Measurements from ENCODE around the gene IQCM. TPM values are rescaled to one million over a fixed set of nuclear protein-coding genes. Genes with fewer than 3 reads are reported as not detected.
A peak's percentile ranks its signal among the peaks of the same experiment; 100 is the strongest.

IQCM gene
- polyA plus RNA-seq, 1 donor (not counting 4 experiments of a cell fraction or from before 2014, with no cell fraction given) = not detected

- no peaks in the 10 kb centered on the region for H3K9me3 ChIP-seq (ENCODE audit: control insufficient read depth, low read depth, low read length)
- no peaks in the 10 kb centered on the region for H3K27me3 ChIP-seq (ENCODE audit: control insufficient read depth, extremely low read depth, insufficient read depth, low read length)
- H3K79me2 ChIP-seq (ENCODE audit: control insufficient read depth, insufficient read depth, low read length) = no peaks in the 10 kb centered on the region
- no peak overlapping the region for H2AFZ ChIP-seq (ENCODE audit: control insufficient read depth, low read length)
- no peaks in the 10 kb centered on the region for H3K9me1 ChIP-seq (ENCODE audit: control insufficient read depth, extremely low read depth, insufficient read depth, low read length)
- H3K36me3 ChIP-seq (ENCODE audit: control insufficient read depth in 2 of 2, extremely low read depth in 1 of 2, insufficient read depth in 2 of 2, low read length in 2 of 2) = no peaks in the 10 kb centered on the region
- no peak overlapping the region for H3K27ac ChIP-seq (ENCODE audit: control insufficient read depth, insufficient read depth, low read length)
- no peak for TF ChIP-seq CTCF (optimal IDR thresholded peaks at IDR 0.05 in 1 of 3, IDR thresholded peaks at IDR 0.05 in 1 of 3, conservative IDR thresholded peaks at IDR 0.05 in 1 of 3; ENCODE audit: extremely low read depth in 1 of 3, insufficient read depth in 2 of 3, low read length in 3 of 3)
- TF ChIP-seq EZH2 (IDR thresholded peaks at IDR 0.05; ENCODE audit: low read length) = no peak
- H4K20me1 ChIP-seq (ENCODE audit: control insufficient read depth, extremely low read depth, insufficient read depth, low read length) = no peaks in the 10 kb centered on the region
- DNase-seq (ENCODE audit: low read depth, low spot score) = no peak
- no peak overlapping the region for H3K4me3 ChIP-seq (ENCODE audit: control insufficient read depth in 2 of 3, extremely low read depth in 1 of 3, insufficient read depth in 2 of 3, low read depth in 1 of 3, low read length in 3 of 3)
- peaks cover 15% of the 10 kb centered on the region for H3K4me1 ChIP-seq (ENCODE audit: control insufficient read depth, extremely low read depth, insufficient read depth, low read length)
- H3K9ac ChIP-seq (ENCODE audit: control insufficient read depth, extremely low read depth, insufficient read depth, low read length) = no peak overlapping the region
- no peak for FAIRE-seq
- no peak overlapping the region for H3K4me2 ChIP-seq (ENCODE audit: control insufficient read depth, extremely low read depth, insufficient read depth, low read depth, low read length)
- dilution Hi-C loops (cut with MboI; ENCODE audit: extremely low pct_ligation_motif_present, low sequenced_read_pairs) = no loop called here
Observed at GRCh38 chr4:149784018-149784417, 31.6 kb downstream of the IQCM start.

- Histone ChIP-seq H3K9me1 (ENCODE audit: control insufficient read depth, extremely low read depth, insufficient read depth, low read length) (no peaks in the 10 kb centered on the region), H3K4me2 (ENCODE audit: control insufficient read depth, extremely low read depth, insufficient read depth, low read depth, low read length) (peak overlapping the region; percentile 23), H3K36me3 (ENCODE audit: control insufficient read depth in 2 of 2, extremely low read depth in 1 of 2, insufficient read depth in 2 of 2, low read length in 2 of 2) (no peaks in the 10 kb centered on the region), H2AFZ (ENCODE audit: control insufficient read depth, low read length) (peak overlapping the region; percentile 5), H3K4me3 (ENCODE audit: control insufficient read depth in 2 of 3, extremely low read depth in 1 of 3, insufficient read depth in 2 of 3, low read depth in 1 of 3, low read length in 3 of 3) (no peak overlapping the region), H4K20me1 (ENCODE audit: control insufficient read depth, extremely low read depth, insufficient read depth, low read length) (no peaks in the 10 kb centered on the region), H3K79me2 (ENCODE audit: control insufficient read depth, insufficient read depth, low read length) (no peaks in the 10 kb centered on the region), H3K27ac (ENCODE audit: control insufficient read depth, insufficient read depth, low read length) (peak overlapping the region; percentile 48), H3K9ac (ENCODE audit: control insufficient read depth, extremely low read depth, insufficient read depth, low read length) (no peak overlapping the region), H3K9me3 (ENCODE audit: control insufficient read depth, low read depth, low read length) (no peaks in the 10 kb centered on the region), H3K4me1 (ENCODE audit: control insufficient read depth, extremely low read depth, insufficient read depth, low read length) (peaks cover 15% of the 10 kb centered on the region), H3K27me3 (ENCODE audit: control insufficient read depth, extremely low read depth, insufficient read depth, low read length) (no peaks in the 10 kb centered on the region)
- dilution Hi-C loops (cut with MboI; ENCODE audit: extremely low pct_ligation_motif_present, low sequenced_read_pairs) = no loop called here
- no peak for DNase-seq (ENCODE audit: low read depth, low spot score)
- FAIRE-seq = peak; percentile 29
- TF ChIP-seq EZH2 (IDR thresholded peaks at IDR 0.05; ENCODE audit: low read length) (no peak), CTCF (optimal IDR thresholded peaks at IDR 0.05 in 1 of 3, IDR thresholded peaks at IDR 0.05 in 1 of 3, conservative IDR thresholded peaks at IDR 0.05 in 1 of 3; ENCODE audit: extremely low read depth in 1 of 3, insufficient read depth in 2 of 3, low read length in 3 of 3) (no peak)
Observed at GRCh38 chr4:149781150-149781549, 34.5 kb downstream of the IQCM start.
